HEK293 (cell line): Measurements from ENCODE around the gene SCYL1.

Source experiments
- CTCF ChIA-PET: fragments of 350-600 bp; formaldehyde crosslinking; extraction: SDS; loops from one replicate; lab custom pipeline; 2021; ENCODE audit warnings: antibody characterized with exemption; lab: Yijun Ruan, JAX
- POLR2A ChIA-PET: fragments of 300-600 bp; formaldehyde crosslinking; extraction: SDS; loops from one replicate; lab custom pipeline; 2020; ENCODE audit warnings: antibody characterized with exemption, inconsistent platforms; lab: Yijun Ruan, JAX
- H3K27ac ChIP-seq: fragments of 200-500 bp; sonication (Bioruptor generic); 2 replicates; pipeline ENCODE4 v1.5.1; 2014; ENCODE audit warnings: low read depth, low read length, control low read depth, inconsistent platforms; ENCODE audit errors: extremely low read depth
- H3K36me3 ChIP-seq, 2 experiments: fragments of 200-500 bp in 1 of 2; sonication (Bioruptor generic) in 1 of 2; 1 replicate in 1 of 2; 2 replicates in 1 of 2; pipeline ENCODE4 v1.5.1; 2014 to 2017; ENCODE audit warnings: inconsistent platforms in 2 of 2, low read length in 2 of 2; ENCODE audit not compliant: control insufficient read depth in 2 of 2, insufficient read depth in 1 of 2
- H3K4me1 ChIP-seq: fragments of 200-500 bp; sonication (Bioruptor generic); 2 replicates; pipeline ENCODE4 v1.5.1; 2014; ENCODE audit warnings: mild to moderate bottlenecking, low read length, inconsistent platforms; ENCODE audit not compliant: control insufficient read depth, insufficient read depth
- H3K4me3 ChIP-seq: 2 replicates; pipeline ENCODE4 v1.5.1; 2011; ENCODE audit warnings: low read depth, mild to moderate bottlenecking, control low read depth, low read length, moderate library complexity
- H3K9me3 ChIP-seq: fragments of 200-500 bp; sonication (Bioruptor generic); 2 replicates; pipeline ENCODE4 v1.5.1; 2014; ENCODE audit warnings: low read depth, low read length, inconsistent platforms; ENCODE audit not compliant: control insufficient read depth, insufficient read depth
- EGR2 ChIP-seq: fragments of 450-650 bp; formaldehyde crosslinking; IDR thresholded peaks from 2 replicates; pipeline ENCODE4 v1.5.1; 2016; ENCODE audit warnings: low read depth, missing biosample characterization, missing genetic modification characterization
- KLF7 ChIP-seq: fragments of 450-650 bp; formaldehyde crosslinking; IDR thresholded peaks from 2 replicates; pipeline ENCODE4 v1.5.1; 2016; ENCODE audit warnings: missing biosample characterization, missing genetic modification characterization, borderline replicate concordance
- PRDM1 ChIP-seq: fragments of 450-650 bp; formaldehyde crosslinking; IDR thresholded peaks from 2 replicates; pipeline ENCODE4; 2016; ENCODE audit warnings: missing biosample characterization, missing genetic modification characterization
- RBAK ChIP-seq: fragments of 450-650 bp; formaldehyde crosslinking; IDR thresholded peaks from 2 replicates; pipeline ENCODE4 v1.5.1; 2016; ENCODE audit warnings: missing biosample characterization, missing genetic modification characterization
- ZBTB17 ChIP-seq: fragments of 450-650 bp; formaldehyde crosslinking; IDR thresholded peaks from 2 replicates; pipeline ENCODE4 v1.5.1; 2016; ENCODE audit warnings: missing biosample characterization, missing genetic modification characterization
- ZBTB20 ChIP-seq: fragments of 450-650 bp; formaldehyde crosslinking; IDR thresholded peaks from 2 replicates; pipeline ENCODE4 v1.5.1; 2016; ENCODE audit warnings: missing biosample characterization, missing genetic modification characterization
- ZNF138 ChIP-seq: fragments of 450-650 bp; formaldehyde crosslinking; IDR thresholded peaks from 2 replicates; pipeline ENCODE4 v1.5.1; 2016; ENCODE audit warnings: missing biosample characterization, missing genetic modification characterization, borderline replicate concordance
- ZNF23 ChIP-seq: fragments of 450-650 bp; formaldehyde crosslinking; IDR thresholded peaks from 2 replicates; pipeline ENCODE4 v1.5.1; 2016; ENCODE audit warnings: missing biosample characterization, missing genetic modification characterization, borderline replicate concordance
- ZNF335 ChIP-seq: fragments of 450-650 bp; formaldehyde crosslinking; conservative IDR thresholded peaks from 2 replicates; pipeline ENCODE4 v1.5.1; 2016; ENCODE audit warnings: missing biosample characterization, missing genetic modification characterization
- ZNF350 ChIP-seq: fragments of 450-650 bp; formaldehyde crosslinking; IDR thresholded peaks from 2 replicates; pipeline ENCODE4 v1.5.0; 2017; ENCODE audit warnings: missing biosample characterization, mild to moderate bottlenecking, missing genetic modification characterization
- ZNF473 ChIP-seq: fragments of 450-650 bp; formaldehyde crosslinking; IDR thresholded peaks from 2 replicates; pipeline ENCODE4 v1.5.1; 2017; ENCODE audit warnings: missing biosample characterization, missing genetic modification characterization
- ZNF654 ChIP-seq: fragments of 450-650 bp; formaldehyde crosslinking; IDR thresholded peaks from 2 replicates; pipeline ENCODE4 v1.5.1; 2016; ENCODE audit warnings: low read depth, missing biosample characterization, missing genetic modification characterization
- ZNF707 ChIP-seq: fragments of 450-650 bp; formaldehyde crosslinking; IDR thresholded peaks from 2 replicates; pipeline ENCODE4 v1.5.1; 2016; ENCODE audit warnings: missing biosample characterization, missing genetic modification characterization
- TF ChIP-seq, protein P1 (sequence below): fragments of 450-650 bp; formaldehyde crosslinking; IDR thresholded peaks from 2 replicates; pipeline ENCODE4 v1.5.1; 2017; ENCODE audit warnings: missing biosample characterization, missing genetic modification characterization
- TF ChIP-seq, protein P2 (sequence below): fragments of 450-650 bp; formaldehyde crosslinking; IDR thresholded peaks from 2 replicates; pipeline ENCODE4 v1.5.1; 2016; ENCODE audit warnings: missing biosample characterization, missing genetic modification characterization

SCYL1 gene

DNA sequence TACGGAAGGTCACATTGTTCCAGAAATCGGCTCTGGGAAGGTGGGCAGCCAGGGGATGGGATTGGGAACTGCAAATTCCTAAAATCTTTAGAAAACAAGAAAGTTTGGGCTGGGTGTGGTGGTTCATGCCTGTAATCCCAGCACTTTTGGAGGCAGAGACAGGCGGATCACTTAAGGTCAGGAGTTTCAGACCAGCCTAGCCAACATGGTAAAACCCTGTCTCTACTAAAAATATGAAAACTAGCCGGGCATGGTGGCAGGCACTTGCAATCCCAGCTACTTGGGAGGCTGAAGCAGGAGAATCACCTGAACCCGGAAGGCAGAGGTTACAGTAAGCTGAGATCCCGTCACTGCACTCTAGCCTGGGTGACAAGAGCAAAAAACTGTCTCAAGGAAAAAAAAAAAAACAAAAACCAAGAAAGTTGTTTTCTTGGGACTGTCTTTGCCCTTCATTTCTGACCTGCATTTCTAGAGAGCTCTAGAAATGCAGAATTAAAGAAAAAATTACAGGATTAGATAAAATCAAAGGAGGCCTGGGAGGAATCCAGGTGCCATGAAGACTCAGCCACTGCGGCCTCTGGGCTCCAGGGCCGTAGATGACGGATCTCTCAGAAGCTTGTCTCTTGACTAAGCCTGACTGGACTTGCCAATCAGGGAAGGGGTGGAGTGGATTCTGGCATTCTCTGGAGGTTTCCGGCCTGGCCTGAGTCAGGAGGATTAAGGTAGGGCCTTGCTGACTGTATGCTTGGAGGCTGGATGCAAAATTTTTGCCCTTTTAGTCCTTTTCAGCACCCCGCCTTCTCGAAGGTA is 31.3 kb upstream of the SCYL1 start:
- H3K27ac ChIP-seq, result peak overlapping the region; percentile 16; the same call in 1 of the 2 replicates
- POLR2A ChIA-PET, result interaction anchor here (0.6 to 28.2 kb wide), 6 partner anchors 9 to 71 kb away, joined by 3 to 1129 read pairs (median 18); partner anchors contain the start of genes MALAT1 and NEAT1
- CTCF ChIA-PET, result interaction anchor here (0.7 to 1.1 kb wide), 3 partner anchors 14 to 239 kb away, joined by 5 to 6 read pairs (median 5); no protein-coding TSS in a partner anchor
- H3K4me3 ChIP-seq, result no peak overlapping the region
- H3K9me3 ChIP-seq, result no peaks in the 10 kb centered on the region
- TF ChIP-seq, protein P1, sequence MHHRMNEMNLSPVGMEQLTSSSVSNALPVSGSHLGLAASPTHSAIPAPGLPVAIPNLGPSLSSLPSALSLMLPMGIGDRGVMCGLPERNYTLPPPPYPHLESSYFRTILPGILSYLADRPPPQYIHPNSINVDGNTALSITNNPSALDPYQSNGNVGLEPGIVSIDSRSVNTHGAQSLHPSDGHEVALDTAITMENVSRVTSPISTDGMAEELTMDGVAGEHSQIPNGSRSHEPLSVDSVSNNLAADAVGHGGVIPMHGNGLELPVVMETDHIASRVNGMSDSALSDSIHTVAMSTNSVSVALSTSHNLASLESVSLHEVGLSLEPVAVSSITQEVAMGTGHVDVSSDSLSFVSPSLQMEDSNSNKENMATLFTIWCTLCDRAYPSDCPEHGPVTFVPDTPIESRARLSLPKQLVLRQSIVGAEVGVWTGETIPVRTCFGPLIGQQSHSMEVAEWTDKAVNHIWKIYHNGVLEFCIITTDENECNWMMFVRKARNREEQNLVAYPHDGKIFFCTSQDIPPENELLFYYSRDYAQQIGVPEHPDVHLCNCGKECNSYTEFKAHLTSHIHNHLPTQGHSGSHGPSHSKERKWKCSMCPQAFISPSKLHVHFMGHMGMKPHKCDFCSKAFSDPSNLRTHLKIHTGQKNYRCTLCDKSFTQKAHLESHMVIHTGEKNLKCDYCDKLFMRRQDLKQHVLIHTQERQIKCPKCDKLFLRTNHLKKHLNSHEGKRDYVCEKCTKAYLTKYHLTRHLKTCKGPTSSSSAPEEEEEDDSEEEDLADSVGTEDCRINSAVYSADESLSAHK, result peak; percentile 30; the same call in 1 of the 2 replicates
- TF ChIP-seq ZNF707 (tag by site-specific recombination) (no peak), ZNF654 (tag by site-specific recombination) (no peak), KLF7 (no peak), ZBTB17 (peak; percentile 34; the same call in 1 of the 2 replicates), ZNF473 (tag by site-specific recombination) (no peak), PRDM1 (tag by site-specific recombination) (no peak), ZNF138 (tag by site-specific recombination) (no peak)
- TF ChIP-seq, protein P2, sequence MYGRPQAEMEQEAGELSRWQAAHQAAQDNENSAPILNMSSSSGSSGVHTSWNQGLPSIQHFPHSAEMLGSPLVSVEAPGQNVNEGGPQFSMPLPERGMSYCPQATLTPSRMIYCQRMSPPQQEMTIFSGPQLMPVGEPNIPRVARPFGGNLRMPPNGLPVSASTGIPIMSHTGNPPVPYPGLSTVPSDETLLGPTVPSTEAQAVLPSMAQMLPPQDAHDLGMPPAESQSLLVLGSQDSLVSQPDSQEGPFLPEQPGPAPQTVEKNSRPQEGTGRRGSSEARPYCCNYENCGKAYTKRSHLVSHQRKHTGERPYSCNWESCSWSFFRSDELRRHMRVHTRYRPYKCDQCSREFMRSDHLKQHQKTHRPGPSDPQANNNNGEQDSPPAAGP (tag by site-specific recombination), result no peak
- no peaks in the 10 kb centered on the region for H3K36me3 ChIP-seq
- peaks cover 26% of the 10 kb centered on the region for H3K4me1 ChIP-seq

DNA sequence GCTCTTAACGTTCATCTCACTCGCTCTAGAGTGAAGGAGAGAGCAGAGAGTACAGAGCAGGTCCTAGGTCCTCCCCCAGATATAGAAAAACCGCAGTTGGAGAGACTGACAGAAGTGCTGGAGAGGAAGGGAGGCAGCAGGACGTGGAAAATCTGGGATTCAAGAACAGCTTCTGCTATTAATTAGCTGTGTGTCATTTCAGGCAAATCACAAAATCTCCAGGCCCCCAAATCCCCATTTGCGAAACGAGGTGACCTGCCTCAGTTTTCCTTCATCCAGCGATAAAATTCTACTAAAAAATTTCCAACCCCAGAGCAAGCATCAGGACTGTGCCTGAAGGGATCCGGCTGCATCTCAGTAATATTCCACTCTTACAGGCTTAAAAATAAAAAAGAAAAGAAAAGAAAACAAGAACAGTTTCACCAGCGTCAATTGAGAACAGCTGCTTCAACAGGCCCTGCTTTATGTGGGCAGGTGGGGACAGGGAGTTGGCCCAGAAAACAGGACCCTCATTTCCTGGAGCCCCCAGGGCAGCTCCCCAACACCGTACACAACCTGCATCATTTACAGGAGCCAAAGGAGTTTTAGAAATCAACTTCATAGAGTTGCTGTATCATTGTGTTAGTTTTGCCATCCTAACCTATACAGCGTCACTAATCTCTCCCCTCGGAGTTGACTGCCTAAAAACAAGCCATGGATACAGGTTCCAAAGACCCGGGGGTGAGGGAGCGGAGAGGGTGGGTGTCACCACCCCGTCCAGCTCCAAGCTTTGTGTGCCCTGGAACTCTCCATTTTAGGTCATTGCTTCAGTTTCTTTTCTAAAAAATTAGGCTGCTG is 28.4 kb upstream of the SCYL1 start:
- peak overlapping the region; percentile 14 for H3K4me3 ChIP-seq
- H3K9me3 ChIP-seq, result no peaks in the 10 kb centered on the region
- CTCF ChIA-PET, result interaction anchor here (0.6 to 5.0 kb wide), 11 partner anchors 9 to 181 kb away, joined by 3 to 35 read pairs (median 5); no protein-coding TSS in a partner anchor
- POLR2A ChIA-PET, result interaction anchor here (0.5 to 28.2 kb wide), 19 partner anchors 8 to 234 kb away, joined by 3 to 1129 read pairs (median 5); partner anchors contain the start of genes LTBP3, NEAT1 and SLC25A45
- peaks cover 13% of the 10 kb centered on the region for H3K4me1 ChIP-seq
- peak overlapping the region; percentile 69 for H3K27ac ChIP-seq
- TF ChIP-seq ZNF335 (tag by site-specific recombination) (peak; percentile 53), ZNF23 (tag by site-specific recombination) (no peak), ZNF350 (tag by site-specific recombination) (no peak), EGR2 (tag by site-specific recombination) (no peak), PRDM1 (tag by site-specific recombination) (0 out of 2 replicates have a peak, but pooled peaks have one; percentile 6), ZBTB20 (tag by site-specific recombination) (no peak), RBAK (tag by site-specific recombination) (no peak)
- H3K36me3 ChIP-seq, result peaks cover 0 to 17% of the 10 kb centered on the region in 2 experiments; a peak in 1 of 3 replicates
